NCI-H146 (cell line): Measurements from ENCODE around the gene ACAD10.
"Not testable (repeated sequence)": the region's sequence is repeated elsewhere in the genome, so short reads cannot be mapped to it uniquely, and the experiment has no call there.

Source experiments
- DNase-seq: peaks from one replicate; lab custom pipeline; 2025; lab: John Stamatoyannopoulos, UW

The ACAD10 gene

DNA sequence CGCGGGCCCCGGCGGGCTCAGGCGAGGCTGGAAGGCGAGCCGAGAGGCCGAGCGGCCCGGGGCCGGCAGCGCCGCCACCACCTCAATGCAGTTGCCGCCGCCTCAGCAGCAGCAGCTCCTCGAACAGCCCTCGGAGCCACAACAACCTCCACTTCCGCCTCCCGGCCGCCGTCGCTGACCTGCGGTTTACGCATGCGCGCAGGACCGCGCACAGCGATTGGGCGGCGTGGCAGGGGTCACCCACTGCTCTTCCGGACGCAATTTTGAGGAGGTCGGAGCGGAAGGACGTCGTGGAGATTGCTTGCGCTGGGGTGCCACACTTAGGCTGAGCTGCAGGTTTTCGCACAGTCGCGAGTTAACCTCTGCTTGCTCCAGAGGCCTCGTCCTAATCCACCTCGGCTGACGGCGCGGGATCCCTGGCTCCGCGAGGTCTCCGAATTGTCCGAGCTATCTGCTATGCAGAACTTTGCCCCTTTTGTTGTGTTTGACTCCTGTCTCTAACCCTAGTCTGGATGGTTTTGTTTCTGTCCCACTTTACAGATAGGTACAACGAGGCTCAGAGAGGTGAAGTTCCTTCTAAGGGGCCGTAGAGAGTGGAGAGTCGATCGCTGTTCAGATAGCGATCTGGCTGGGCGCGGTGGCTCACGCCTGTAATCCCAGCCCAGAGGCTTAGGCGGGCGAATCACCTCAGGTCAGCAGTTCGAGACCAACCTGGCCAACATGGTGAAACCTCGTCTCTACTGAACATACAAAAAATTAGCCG, at the start of gene ACAD10, which contains the start of gene BRAP:
TSS of gene ACAD10 (plus strand) at position 243 of the 763 bp plus-strand sequence. CDS start 6,657 bp downstream, outside the sequence.
TSS of gene BRAP (minus strand) at position 146 of the 763 bp plus-strand sequence. CDS start 164 bp downstream, outside the sequence.
- DNase-seq = peak; percentile 95

DNA sequence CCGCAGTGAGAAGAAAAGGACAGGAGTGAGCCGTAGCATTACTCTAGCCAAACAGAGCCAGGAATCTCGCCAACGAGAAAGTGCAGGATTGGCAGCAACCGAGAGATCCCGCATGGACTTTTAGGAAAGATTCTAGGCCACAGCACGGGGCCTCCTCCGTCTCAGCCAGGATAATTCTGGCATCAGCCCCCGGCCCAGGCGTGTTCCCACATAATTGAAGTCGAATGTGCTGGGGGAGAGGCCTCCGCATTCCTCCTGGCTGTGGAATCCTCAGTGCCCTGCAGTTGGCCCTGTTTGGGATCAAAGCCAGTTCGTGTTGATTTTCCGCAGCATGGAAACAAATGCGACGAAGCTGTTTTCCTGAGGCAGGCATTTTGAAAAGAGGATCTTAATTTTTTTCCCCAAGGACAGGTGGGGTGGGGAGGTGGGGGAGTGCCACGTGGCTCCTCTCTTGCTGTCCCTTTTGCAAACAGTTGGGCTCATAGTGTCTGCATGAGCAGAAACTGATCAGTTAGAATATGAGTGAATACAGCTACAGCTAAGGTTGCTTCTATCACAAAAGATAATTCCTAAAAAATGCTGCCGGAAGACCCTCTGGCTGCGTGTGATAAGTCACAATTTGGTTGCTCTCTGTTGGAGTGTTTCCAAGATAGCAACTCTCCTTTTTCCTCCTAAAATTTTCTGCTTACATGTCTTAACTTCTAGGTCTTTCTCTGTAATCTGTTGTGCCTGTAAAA, 49.5 kb upstream of the ACAD10 start:
- DNase-seq = no peak

DNA sequence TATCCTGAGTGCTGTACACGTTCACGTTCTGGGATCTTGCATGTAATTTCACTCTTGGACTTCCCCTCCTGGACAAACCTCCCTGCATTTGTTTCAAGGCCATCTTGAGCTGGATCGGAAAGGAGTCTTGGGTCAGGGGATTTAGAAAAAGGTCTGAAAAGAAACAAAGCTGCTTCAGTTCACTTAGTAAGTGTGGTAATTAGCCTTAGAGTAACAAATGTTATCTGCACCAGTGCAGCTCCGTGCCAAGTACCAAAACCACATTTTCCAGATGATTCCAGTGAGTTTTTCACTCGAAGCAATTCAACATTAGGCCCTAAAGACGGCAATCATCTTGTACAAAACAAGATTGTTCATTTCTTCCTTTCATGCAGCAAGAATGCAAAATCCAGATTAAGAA, 47.3 kb upstream of the ACAD10 start:
- DNase-seq = no peak

DNA sequence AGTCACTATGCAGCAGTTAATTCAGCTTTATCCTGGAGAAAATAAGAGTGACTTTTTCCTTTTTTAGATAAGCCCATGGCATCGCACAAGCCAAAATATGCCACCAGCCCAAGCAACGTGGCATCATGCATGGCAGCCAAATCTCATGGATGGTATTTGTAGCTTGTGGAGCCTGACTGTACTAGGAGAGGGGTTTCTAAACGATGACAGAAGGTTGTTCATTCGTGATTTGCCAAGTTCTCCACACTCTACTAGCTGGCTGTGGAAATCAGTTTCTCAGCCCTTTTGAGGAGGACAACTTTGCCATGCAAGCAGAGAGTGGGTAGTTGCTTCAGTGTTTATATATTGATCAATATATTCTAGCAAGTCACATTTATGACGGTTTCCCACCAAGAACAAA, 45.3 kb upstream of the ACAD10 start:
- DNase-seq = no peak

DNA sequence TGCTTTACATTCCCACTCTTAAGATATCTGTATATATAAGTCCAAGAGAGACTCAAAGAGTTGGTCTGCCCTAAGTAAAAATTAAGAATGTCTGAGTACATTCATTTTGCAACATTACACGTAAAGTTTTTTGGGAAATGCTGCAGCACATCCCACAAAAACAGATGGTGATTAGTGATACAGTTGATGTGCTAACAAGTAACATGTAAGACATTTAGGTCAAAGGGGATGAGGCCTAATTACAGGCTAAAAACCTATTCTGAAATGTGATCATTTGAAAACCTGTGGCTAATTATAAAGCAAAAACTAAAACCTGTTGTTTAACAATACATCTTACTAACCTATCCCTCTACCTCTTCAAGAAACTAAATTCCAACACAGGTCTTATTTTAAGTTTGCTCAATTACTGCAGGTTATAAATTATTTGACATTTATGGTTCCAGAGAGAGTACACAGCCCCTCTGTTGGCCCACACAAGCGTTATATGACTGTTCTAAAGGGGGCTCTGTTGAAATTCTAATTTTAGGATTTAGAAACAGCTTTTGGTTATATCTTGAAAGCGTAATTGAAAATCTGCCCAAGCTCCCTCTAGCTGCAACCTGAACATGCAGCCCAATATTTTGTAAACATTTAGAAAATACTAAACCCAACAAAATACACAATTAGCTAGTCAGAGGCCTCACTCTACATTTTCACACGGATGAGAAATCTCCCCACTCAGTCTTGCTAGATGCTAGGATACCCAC, 43.0 kb upstream of the ACAD10 start:
- DNase-seq = no peak

DNA sequence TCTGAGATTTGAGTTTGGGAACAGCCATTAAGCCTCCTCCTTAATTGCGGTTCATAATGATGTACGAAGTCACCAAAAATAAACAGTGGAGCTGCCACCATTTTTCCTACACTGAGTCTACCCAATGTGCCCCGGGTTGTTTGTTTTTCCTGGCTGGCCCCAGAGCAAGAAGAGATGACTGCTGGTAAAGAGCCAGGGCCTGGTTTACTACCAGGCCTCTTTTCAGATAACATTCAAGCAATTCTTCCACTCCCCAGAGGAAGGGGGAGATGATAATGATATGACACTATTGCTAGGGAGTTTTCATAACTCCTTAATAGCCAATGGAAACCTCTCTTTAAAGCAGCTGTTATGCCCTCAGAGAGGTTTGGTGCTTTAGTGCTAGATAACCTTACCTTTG, 42.4 kb upstream of the ACAD10 start:
- DNase-seq = no peak

DNA sequence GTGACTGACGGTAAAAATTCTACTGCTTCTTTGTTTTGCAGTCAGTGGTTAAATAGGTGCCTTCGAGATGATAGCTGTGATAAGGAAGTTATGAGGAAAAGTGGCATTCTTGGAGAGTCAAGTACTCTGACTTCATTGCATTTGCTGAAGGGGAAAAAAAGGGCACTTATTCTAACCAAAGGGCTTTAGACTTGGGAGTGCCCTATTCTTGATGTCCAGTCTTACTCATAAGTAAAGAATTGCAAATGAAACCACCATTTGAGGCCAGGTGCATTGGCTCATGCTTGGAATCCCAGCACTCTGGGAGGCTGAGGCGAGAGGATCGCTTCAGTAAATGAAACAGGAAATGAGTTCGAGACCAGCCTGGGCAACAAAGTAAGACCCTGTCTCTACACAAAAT, 40.4 kb upstream of the ACAD10 start:
- no peak for DNase-seq

DNA sequence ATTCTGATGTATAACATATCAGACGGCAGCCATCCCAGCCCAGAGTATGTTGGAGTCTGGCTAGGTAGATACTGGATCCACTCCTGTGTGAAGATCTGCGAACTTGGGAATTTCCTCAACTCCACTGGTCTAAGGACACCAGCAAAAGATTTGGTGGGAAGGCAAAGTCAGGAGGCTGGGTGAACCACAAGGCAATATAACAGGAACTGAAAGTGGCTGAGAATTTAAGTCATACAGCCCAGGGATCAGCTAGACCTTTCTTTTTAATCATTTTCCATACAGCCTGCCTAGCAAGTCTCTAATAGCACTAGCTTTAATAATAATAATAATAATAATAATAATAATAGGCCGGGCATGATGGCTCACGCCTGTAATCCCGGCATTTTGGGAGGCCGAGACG, 34.9 kb upstream of the ACAD10 start:
- no peak for DNase-seq

DNA sequence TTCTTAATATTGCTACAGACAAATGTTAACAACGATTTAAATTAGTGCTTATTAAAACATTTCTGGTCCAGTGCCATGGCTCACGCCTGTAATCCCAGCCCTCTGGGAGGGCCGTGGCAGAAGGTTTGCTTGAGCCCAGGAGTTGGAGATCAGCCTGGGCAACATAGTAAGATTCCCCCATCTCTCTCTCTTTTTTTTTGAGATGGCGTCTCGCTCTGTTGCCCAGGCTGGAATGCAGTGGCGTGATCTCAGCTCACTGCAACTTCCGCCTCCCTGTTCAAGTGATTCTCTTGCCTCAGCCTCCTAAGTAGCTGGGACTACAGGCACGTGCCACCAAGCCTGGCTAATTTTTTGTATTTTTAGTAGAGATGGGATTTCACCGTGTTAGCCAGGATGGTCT, 33.3 kb upstream of the ACAD10 start:
- DNase-seq = not testable (repeated sequence)

DNA sequence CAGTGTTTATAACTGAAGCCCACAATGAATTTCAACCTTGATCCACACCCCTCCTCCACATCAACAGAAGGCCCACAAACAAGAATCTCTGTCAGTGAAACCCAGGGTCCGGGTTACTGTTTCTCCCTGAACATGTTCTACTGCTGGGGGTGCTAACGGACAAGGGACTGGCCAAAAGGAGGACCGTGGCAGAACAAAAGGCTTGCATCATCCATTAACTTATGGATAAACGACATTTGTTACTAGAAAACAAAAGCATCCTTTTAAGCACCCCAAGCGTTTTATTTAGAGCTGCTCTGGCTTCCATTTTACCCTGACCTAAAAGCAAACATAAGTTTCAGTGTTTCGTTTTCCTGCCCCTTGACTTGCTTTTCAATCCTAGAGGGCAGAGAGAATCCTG, 32.3 kb upstream of the ACAD10 start:
- DNase-seq = no peak

DNA sequence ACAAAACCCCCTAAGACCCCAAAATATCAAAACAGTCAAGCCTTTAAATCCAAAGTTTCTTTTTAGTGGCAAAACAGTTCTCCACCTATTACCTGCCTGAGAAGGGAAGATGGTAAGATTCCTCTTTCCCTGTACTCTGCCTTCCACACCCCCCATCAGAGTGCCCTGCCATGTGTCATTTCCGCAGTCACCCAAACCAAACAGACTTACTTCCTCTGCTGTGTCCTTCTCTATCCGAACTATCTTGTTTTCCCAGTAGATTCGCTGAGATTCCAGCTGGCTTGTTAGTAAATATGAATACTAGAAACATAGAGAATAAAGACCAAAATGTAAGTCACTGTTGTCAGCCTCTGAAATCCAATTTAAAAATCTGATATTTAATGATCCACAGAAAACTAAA, 30.5 kb upstream of the ACAD10 start:
- DNase-seq = no peak

DNA sequence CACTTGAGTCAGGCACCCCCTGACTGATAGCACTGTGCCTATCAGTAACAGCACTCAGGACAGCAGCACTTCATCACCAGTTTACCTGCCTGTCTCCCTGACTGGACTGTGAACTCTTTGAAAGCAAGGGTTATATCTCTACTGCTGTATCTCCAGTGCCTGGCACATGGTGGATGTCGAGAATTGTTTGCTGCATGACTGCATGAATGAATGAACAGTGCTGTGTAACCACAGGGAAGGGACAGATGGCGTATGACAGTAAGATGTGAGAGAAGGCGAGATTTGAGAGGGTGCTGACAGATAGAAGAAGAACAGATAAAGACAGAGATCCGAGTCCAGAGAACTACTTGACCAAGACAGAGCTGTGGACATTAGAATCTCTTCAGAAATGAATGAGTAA, 29.8 kb upstream of the ACAD10 start:
- DNase-seq = no peak

DNA sequence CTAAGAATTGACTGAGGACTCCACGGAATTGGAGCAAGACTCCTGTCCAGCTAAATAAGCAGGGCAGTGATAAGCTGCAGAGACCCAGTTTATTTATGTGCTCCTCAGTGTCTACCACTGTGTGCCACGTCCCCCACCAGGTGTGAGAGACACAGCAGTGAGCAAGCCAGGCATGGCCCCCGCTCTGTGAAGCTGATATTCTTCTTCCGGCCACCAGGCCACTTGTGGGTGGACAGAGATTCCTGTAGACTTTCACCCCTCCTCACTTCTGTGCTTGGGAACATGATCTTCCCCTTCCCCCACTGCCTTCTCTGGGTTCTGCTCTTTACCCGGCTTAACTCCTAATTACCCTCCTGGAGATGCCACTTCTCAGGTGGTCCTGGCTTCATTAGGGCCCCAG, 21.4 kb upstream of the ACAD10 start:
- no peak for DNase-seq

DNA sequence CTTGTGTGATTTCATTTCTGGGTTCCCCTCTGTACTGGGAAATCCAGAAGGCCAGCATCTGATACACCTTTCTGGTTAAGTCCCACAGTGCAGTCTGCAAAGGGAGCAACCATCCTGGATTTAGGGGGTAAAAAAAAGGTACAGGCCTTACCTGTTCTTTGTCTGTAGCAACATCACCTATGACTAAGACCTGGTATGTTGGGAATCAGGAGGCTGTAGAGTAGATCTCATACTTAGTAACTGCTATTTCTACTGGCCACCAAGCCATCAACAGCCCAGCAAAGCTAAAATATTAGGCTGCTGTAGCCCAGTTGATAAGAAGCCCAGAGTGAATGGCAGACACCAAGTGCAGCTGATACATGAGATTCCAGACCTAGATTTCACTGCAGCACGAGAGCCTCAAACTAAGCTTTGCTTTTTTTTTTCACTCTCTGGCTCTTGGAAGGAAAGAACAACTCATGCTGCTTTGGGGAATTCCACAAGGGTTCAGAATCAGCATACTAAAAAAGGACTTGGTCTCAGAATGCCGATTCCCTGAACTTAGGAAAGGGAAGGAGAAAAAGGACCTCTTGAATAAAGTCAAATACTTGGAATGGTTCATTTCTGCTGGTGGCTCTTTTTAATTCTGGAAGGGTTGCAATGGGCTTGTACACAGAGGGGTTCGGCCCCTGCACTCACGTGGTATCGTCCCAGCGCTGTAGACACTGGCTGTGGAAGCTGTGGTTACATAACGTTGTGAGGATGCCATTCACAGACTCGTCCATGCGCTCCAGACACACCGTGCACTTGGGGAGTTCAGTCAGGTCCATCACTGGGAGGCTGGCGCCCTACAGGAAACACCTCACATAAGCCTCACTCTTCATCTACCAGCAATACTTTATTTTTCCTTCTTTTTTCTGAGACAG, 20.6 kb upstream of the ACAD10 start:
- no peak for DNase-seq

DNA sequence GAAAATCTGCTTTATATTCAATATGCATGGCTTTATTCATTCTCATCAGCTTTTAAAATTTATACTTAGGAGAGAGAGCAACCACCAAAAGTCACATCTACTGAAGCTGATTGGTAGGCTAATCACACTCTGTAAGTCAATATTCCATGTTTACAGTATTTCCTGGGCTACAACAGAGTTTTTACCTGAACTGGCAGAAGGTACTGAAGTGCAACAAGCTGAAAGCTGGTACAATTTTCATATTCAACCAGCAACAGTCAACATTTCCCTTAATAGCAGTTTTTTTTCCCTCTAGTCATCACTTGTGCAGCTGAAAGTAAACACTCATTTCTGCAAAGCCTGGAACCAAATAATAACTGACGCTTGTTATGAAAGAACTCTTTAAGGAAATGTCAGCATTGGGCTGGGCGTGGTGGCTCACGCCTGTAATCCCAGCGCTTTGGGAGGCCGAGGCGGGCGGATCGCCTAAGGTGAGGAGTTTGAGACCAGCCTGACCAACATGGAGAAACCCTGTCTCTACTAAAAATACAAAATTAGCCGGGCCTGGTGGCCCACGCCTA, 13.0 kb upstream of the ACAD10 start:
- DNase-seq = no peak

DNA sequence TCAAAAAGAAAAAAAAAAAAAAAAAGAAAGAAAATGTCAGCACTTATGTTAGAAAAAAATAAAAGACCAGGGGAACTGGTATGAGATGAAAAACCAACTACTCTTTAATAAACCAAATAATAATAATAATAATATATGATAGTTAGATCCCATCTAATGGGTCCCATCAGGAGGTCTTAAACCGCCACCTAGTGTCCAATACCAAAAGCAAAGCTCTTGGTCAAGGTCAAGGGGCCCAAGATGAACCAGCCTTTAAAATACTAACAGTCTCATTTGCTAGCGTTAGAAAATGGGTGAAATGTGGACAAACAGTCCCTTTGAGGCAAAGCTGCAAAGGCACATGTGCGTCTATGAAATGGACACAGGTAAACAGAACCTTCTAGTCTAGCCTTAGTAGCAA, 12.3 kb upstream of the ACAD10 start:
- DNase-seq = no peak

DNA sequence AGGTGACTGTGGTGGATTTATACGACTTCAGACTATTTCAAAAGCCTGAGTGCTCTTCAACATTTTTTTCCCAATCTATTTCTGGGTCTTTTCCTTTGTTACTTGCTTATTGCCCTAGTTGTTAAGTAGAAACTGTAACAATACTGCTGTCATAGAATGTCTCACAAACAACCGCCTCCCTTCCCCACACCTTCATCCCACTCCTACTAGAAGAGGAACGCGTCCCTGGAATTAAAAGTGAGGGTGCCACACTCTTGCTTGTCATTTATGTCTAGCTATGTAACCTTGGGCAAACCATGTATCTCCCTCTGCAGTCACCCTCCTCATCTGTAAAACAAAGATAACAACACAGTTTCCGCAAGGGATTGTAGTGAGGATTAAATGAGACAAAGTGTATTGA, 8.7 kb upstream of the ACAD10 start:
- DNase-seq = no peak

DNA sequence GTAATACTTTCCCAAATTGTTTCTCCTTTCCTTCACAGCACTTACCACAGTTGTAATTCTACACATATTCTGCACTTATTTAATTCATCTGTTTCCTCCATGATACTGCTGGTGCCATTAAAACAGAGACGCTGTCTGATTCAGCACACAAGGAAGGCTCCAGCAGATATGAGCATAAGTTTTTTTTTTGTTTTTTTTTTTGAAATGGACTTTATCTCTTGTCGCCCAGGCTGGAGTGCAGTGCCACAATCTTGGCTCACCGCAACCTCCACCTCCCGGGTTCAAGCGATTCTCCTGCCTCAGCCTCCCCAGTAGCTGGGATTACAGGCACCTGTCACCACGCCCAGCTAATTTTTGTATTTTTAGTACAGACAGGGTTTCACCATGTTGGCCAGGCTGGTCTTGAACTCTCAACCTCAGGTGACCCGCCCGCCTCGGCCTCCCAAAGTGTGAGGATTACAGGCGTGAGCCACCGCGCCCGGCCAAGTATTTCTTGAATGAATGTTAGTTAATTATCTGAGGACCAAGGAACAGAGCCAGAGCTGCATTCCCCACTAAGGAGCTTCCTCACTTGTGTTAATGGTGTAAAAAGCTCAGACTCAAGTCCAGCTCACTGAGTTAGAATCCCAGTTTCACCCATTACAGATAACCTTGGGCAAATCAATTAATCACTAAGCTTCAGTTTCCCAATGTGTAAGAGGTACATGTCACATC, 1.2 kb upstream of the ACAD10 start:
- not testable (repeated sequence) for DNase-seq

DNA sequence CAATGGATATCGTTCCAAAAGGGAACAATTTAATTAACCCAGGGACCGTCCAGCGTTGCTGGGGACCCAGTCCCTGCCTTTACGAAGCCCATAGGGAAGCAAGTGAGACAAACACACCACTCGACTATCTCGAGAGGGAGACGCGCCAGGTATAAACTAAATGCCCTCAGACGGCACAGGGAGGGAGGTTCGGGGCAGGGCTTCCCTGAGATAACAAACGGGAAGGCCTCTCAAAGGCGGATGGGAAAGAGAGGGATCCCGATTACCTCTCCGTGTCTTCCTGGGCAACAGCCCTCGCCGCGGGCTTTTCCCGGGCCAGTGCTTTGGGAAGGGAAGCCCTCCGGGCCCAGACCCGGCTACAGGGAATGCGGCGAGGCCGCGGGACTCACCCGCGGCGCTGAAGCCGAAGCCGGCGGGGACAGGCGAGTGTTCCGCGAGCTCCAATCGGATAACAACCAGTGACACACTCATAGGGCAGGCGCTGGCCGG, 487 bp upstream of the ACAD10 start:
- peak; percentile 56 for DNase-seq

DNA sequence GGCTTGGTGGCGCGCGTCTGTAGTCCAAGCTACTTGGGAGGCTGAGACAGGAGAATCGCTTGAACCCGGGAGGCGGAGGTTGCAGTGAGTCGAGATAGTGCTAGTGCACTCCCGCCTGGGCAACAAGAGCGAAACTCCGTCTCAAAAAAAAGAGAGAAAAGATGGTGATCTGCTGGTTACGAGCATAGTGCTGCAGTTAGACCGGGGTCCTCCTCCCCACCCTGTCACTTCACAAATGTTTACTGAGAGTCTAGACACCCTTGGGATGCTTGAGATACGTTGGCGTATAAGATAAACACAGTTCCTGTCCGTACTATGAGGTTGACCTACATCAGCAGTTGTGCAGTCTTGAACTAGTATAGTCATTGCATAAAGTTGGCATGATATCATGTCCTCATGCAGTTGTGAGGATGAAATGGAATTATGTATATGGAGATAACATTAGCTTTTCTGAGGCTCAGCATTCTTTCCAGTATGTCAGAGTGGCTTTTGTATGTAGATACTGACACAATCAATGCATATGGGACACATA, 787 bp downstream of the ACAD10 start:
- DNase-seq = no peak
